Stimulated activated CD4-positive, alpha-beta T cell treated with anti-CD3 and anti-CD28 coated beads, TNF-alpha, amount 100 ng/mL, for 1 hour (primary cell): Measurements from ENCODE around the gene ESF1.

ENCODE experiments used
- DNase-seq, 3 donors: peaks; one replicate each; pipeline ENCODE4 v3.0.0-alpha.2; 2020; ENCODE audit warnings: low read depth in 3 of 3, low spot score in 1 of 3

ESF1 gene

GRCh38 chr20:13681248-13682125 is 103.2 kb downstream of the ESF1 start:
- no peak for DNase-seq

- DNase-seq: no peak
These were observed 105.8 kb downstream of the ESF1 start for GRCh38 chr20:13678944-13679343.

GRCh38 chr20:13677241-13677640 is 107.5 kb downstream of the ESF1 start:
- no peak for DNase-seq

- no peak for DNase-seq
These were observed 108.0 kb downstream of the ESF1 start for GRCh38 chr20:13676682-13677081.

GRCh38 chr20:13672690-13673089 is 112.0 kb downstream of the ESF1 start:
- no peak for DNase-seq

GRCh38 chr20:13671916-13672378 is 112.8 kb downstream of the ESF1 start:
- no peak for DNase-seq

GRCh38 chr20:13671512-13671911 is 113.2 kb downstream of the ESF1 start:
- DNase-seq: no peak

GRCh38 chr20:13670160-13670559 is 114.6 kb downstream of the ESF1 start:
- no peak for DNase-seq

- DNase-seq: no peak
These were observed 118.9 kb downstream of the ESF1 start for GRCh38 chr20:13665709-13666395.
